ENCODE data around the gene POLD2.

The POLD2 gene

DNA sequence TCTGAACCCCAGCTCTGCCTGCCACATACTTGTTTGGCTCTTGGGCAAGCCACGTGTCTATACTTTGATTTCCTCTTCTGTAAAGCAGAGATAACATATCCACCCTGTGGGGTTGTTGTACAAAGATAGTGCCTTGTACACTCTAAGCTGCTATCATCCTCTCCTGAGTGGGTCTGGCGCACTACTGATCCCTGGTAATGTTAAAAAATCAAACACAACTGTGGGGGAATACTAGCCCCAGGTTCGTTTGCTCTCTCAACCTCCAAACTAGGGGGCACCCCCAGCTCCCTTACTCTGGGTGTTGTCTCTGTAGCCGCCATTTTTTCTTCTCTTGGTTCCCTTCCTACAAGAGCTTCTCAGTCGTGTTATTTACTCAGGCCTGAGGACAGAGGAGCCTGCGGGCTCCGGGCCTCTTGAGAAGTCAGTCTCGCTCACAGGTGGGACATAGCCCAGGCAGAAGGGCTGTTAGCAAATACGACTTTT lies 42.0 kb downstream of the POLD2 start:
- FAIRE-seq (no peak), DNase-seq (ENCODE audit: insufficient read length, low spot score) (no peak)
- TF ChIP-seq, protein P1, sequence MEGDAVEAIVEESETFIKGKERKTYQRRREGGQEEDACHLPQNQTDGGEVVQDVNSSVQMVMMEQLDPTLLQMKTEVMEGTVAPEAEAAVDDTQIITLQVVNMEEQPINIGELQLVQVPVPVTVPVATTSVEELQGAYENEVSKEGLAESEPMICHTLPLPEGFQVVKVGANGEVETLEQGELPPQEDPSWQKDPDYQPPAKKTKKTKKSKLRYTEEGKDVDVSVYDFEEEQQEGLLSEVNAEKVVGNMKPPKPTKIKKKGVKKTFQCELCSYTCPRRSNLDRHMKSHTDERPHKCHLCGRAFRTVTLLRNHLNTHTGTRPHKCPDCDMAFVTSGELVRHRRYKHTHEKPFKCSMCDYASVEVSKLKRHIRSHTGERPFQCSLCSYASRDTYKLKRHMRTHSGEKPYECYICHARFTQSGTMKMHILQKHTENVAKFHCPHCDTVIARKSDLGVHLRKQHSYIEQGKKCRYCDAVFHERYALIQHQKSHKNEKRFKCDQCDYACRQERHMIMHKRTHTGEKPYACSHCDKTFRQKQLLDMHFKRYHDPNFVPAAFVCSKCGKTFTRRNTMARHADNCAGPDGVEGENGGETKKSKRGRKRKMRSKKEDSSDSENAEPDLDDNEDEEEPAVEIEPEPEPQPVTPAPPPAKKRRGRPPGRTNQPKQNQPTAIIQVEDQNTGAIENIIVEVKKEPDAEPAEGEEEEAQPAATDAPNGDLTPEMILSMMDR (IDR thresholded peaks at IDR 0.05; ENCODE audit: insufficient read depth, missing control alignments) = no peak

DNA sequence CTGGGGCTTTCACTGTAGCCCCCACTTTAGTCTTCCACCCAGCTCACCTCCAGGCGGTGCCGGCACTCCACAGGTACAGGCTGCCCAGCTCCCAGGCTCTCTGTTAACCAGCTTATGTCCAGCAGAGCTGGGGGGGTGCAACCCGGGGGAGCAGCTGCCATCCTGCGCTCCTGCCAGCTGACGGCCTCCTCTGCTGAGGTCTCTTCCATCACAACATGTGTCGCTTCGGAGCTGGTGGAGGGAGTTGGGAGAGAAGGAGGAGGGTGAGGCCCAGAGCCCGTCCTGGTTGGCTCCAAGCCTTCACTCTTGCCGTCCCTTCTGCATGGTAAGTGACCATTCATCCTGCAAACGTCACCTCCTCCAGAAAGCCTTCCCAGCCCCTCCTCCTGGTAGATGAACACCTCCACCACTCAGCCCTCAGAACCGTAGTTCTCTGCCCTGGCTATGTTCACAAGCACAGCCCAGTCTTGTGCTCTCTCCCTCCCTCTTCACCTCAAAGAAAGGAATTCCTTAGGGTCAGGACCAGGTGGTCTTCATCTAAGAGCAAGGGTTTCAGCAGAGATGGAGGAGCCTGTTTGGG lies 42.6 kb downstream of the POLD2 start:
- no peak for DNase-seq (ENCODE audit: insufficient read length, low spot score)
- no peak for FAIRE-seq
- TF ChIP-seq, protein P1 (IDR thresholded peaks at IDR 0.05; ENCODE audit: insufficient read depth, missing control alignments) = no peak

DNA sequence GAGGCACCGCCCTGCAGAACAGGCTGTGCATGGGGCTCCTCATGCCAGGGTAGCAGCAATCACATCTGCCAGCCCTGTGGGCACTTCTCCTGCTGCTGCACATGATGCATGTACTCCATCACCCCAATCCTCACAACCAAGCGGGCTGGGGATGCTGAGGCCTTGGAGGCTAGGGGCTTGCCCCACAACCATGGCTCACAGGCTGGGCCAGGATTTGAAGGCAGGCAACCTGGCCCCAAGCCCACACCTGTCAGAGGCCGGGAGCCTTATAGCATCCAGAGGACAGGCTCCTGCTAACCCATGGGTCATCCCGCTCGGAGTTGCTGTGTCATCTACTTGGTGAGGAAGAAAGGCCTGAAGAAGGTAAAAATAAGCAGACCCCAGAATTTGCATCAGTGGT lies 43.2 kb downstream of the POLD2 start:
- no peak for DNase-seq (ENCODE audit: insufficient read length, low spot score)
- no peak for FAIRE-seq
- TF ChIP-seq, protein P1 (IDR thresholded peaks at IDR 0.05; ENCODE audit: insufficient read depth, missing control alignments) = no peak

DNA sequence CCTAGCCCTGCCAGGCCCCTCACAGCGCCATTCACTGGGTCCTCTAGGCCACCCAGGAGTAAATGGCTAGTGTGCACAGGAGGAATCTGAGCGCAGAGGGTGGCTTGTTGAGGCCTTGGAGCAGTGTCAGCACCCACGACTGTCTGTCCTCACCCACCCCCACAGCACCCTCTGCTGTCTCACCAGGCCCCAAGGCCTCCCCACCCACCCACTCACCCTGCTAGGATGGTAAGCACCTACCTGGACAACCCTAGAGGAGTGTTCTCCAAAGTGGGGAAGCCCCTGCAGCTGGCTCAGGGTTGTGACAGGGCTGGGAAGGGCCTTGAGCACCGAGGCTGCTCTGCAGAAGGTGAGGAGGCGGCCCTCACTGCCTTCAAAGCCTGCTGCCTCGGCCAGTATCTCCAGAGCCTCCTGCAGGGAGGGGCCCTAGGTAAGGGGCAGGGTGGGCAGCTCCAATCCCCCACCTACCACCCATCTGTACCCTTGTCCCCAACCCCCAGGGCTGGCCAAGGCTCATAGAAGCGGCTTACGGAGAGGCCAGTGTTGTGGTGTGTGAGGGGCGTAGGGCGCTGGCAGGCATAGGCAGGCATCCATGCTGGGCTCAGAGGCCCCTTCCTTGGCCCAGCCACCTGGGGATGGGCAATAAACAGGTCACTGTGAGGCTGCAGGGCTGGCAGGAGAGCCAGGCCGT lies 43.9 kb downstream of the POLD2 start:
- DNase-seq (ENCODE audit: insufficient read length, low spot score) = no peak
- no peak for FAIRE-seq
- TF ChIP-seq, protein P1 (IDR thresholded peaks at IDR 0.05; ENCODE audit: insufficient read depth, missing control alignments) = no peak

DNA sequence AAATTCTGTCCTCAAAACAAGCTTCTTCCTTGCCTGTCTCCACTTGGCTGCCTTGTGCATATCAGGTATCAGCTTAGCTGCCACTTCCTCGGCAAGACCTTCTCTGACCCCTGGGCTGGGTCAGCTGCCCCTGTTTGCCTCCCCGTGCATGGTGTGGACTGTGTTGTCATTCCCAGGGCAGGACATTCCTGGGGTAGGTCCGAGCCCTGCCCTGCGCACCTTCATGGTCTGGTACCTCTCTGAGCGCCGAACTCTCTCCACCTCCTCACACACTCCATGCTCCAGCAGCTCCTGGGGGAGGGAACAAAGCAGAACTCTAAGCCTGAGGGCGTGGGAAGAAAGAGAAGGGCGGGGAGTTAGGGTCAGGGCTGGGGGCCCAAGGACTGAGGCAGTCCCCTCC lies 44.8 kb downstream of the POLD2 start:
- FAIRE-seq = no peak
- DNase-seq (ENCODE audit: insufficient read length, low spot score) = no peak
- TF ChIP-seq, protein P1 (IDR thresholded peaks at IDR 0.05; ENCODE audit: insufficient read depth, missing control alignments) = no peak

DNA sequence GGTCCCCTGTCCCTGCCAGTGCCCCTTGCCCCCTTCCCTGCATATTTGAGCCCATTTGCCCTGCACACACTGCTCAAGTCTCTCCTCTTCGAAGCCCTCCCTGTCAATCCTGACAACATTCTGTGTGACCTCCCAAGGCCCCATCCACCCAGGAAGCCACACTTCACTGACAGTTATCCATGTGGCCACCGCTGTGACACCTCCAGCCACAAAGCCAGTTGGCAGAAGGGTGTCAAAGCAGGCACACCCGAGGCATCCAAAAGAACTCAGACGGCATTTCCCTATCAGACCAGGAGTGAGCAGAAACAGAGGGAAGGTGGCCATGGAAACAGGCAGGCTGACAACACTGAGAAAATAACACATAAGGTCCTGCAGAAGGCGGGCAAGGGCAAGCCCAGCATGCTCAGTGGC lies 45.7 kb downstream of the POLD2 start:
- DNase-seq (ENCODE audit: insufficient read length, low spot score) = no peak
- no peak for FAIRE-seq
- TF ChIP-seq, protein P1 (IDR thresholded peaks at IDR 0.05; ENCODE audit: insufficient read depth, missing control alignments) = no peak

DNA sequence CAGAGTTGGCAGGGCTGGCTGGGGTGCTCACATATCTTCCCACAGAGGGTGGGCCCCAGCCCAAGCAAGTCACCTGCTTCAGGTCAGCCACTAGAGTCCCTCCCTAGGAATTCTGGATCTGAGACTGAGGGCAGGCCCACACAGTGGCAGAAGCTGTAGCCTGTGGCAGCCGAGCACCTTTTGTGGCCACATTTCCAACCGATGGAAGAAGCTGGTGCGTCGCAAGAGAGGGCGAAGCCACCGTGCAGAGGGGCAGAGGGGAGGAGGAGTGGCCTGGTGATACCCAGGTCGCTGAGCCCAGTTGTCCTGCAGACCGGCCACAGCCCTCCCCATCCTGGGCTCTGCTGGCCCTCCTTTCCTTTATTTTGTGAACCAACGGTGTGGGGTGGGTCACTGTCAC lies 46.3 kb downstream of the POLD2 start:
- TF ChIP-seq, protein P1 (IDR thresholded peaks at IDR 0.05; ENCODE audit: insufficient read depth, missing control alignments) = no peak
- no peak for DNase-seq (ENCODE audit: insufficient read length, low spot score)
- FAIRE-seq = no peak

Data from D721Med (cell line).